ENCODE data around the gene LPCAT1. TPM values are rescaled to one million over a fixed set of nuclear protein-coding genes. Genes with fewer than 3 reads are reported as not detected.

The LPCAT1 gene
- total and polyA plus RNA-seq, 10 of the 15 experiments (the other 5 are each of a cell fraction or from before 2014, with no cell fraction given): 2.3 to 109 (median 72.7) TPM

DNA sequence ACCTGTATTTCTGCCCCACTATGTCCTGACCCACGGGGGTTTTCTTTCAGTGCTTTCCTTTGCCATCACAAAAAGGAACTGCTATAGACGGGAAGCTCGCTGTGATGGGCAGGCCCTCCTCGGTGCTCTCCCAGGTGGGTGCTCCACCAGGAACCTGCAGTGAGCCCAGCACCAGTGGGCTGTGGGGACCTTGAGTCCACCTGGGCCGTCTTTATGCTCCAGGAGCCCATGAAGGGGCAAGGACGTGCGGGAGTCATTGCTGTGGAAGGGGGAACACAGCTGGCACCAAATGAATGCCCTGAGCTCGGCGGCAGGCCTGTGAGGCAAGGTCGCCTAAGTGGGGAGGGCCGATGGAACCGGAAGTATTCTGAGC lies 41.8 kb downstream of the LPCAT1 start:
- no peak overlapping the region for H2AFZ ChIP-seq (ENCODE audit: control insufficient read depth, low read depth, low read length)
- ATAC-seq: no peak
- no TSS peak for BruUV-seq (replicated peaks)
- H4K20me1 ChIP-seq (ENCODE audit: control insufficient read depth, insufficient read depth): no peaks in the 10 kb centered on the region
- SMC1A ChIA-PET (ENCODE audit: uncharacterized antibody, unreplicated experiment): interaction anchor here (3.2 kb wide), 1 partner anchor 10 kb away, joined by 18 read pairs; no protein-coding TSS in a partner anchor
- H3K36me3 ChIP-seq (ENCODE audit: control insufficient read depth in 2 of 2, insufficient read depth in 2 of 2, low read length in 1 of 2): peaks cover 23 to 41% of the 10 kb centered on the region in 2 experiments
- CTCF ChIA-PET: interaction anchor here (1.2 to 5.4 kb wide), 3 partner anchors 9 to 163 kb away, joined by 3 to 43 read pairs (median 7); no protein-coding TSS in a partner anchor
- peaks cover 47% of the 10 kb centered on the region for H3K4me1 ChIP-seq (ENCODE audit: control insufficient read depth, insufficient read depth, low read length)
- RAD21 ChIA-PET (ENCODE audit: unreplicated experiment): interaction anchor here (3.0 to 3.5 kb wide), 2 partner anchors 11 to 22 kb away, joined by 14 to 18 read pairs; no protein-coding TSS in a partner anchor
- FAIRE-seq: no peak
- H3K4me2 ChIP-seq (ENCODE audit: control insufficient read depth, insufficient read depth): no peak overlapping the region
- in situ Hi-C loops (cut with MboI): no loop called here
- POLR2A ChIA-PET: interaction anchor here (1.0 to 10.2 kb wide), 3 partner anchors 10 to 41 kb away, joined by 3 to 108 read pairs (median 3); no protein-coding TSS in a partner anchor
- DNase-seq (ENCODE audit: low read depth, low spot score): no peak
- H3K9ac ChIP-seq (ENCODE audit: control insufficient read depth, insufficient read depth, low read length): no peak overlapping the region
- H3K4me3 ChIP-seq: no peak overlapping the region
- H3K27ac ChIP-seq (ENCODE audit: control insufficient read depth, insufficient read depth): peak overlapping the region; percentile 44; the same call in 1 of the 2 replicates
- 6% methylated on average over 12 of the region's 12 CpGs for WGBS (ENCODE audit: insufficient coverage, insufficient replicate concordance, low lambda C conversion rate, missing lambda C conversion rate)
- intact Hi-C loops (cut with micrococcal nuclease; ENCODE audit: unreplicated experiment): no loop called here
- H3K27me3 ChIP-seq (replicated peaks in 1 of 2; ENCODE audit: control insufficient read depth in 2 of 2, insufficient read depth in 2 of 2, low read length in 1 of 2): no peaks in the 10 kb centered on the region
- TF ChIP-seq CHD4 (IDR thresholded peaks at IDR 0.05) (no peak), POLR2A (IDR thresholded peaks at IDR 0.05; ENCODE audit: low read depth, low read length) (peak; percentile 39; the same call in 1 of the 2 replicates), NRF1 (conservative IDR thresholded peaks at IDR 0.05; ENCODE audit: low read depth, low read length) (no peak)
- TF ChIP-seq, protein P1, sequence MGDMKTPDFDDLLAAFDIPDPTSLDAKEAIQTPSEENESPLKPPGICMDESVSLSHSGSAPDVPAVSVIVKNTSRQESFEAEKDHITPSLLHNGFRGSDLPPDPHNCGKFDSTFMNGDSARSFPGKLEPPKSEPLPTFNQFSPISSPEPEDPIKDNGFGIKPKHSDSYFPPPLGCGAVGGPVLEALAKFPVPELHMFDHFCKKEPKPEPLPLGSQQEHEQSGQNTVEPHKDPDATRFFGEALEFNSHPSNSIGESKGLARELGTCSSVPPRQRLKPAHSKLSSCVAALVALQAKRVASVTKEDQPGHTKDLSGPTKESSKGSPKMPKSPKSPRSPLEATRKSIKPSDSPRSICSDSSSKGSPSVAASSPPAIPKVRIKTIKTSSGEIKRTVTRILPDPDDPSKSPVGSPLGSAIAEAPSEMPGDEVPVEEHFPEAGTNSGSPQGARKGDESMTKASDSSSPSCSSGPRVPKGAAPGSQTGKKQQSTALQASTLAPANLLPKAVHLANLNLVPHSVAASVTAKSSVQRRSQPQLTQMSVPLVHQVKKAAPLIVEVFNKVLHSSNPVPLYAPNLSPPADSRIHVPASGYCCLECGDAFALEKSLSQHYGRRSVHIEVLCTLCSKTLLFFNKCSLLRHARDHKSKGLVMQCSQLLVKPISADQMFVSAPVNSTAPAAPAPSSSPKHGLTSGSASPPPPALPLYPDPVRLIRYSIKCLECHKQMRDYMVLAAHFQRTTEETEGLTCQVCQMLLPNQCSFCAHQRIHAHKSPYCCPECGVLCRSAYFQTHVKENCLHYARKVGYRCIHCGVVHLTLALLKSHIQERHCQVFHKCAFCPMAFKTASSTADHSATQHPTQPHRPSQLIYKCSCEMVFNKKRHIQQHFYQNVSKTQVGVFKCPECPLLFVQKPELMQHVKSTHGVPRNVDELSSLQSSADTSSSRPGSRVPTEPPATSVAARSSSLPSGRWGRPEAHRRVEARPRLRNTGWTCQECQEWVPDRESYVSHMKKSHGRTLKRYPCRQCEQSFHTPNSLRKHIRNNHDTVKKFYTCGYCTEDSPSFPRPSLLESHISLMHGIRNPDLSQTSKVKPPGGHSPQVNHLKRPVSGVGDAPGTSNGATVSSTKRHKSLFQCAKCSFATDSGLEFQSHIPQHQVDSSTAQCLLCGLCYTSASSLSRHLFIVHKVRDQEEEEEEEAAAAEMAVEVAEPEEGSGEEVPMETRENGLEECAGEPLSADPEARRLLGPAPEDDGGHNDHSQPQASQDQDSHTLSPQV (IDR thresholded peaks at IDR 0.05): no peak
- TF ChIP-seq, protein P2, sequence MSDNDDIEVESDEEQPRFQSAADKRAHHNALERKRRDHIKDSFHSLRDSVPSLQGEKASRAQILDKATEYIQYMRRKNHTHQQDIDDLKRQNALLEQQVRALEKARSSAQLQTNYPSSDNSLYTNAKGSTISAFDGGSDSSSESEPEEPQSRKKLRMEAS (IDR thresholded peaks at IDR 0.05; ENCODE audit: low read depth, low read length): no peak
- peaks cover 31% of the 10 kb centered on the region for H3K79me2 ChIP-seq (ENCODE audit: control insufficient read depth, insufficient read depth, low read length)
- no peaks in the 10 kb centered on the region for H3K9me3 ChIP-seq (replicated peaks; ENCODE audit: control insufficient read depth, insufficient read depth, low read length)
